Upper lobe of left lung (tissue), 6 donors: ENCODE data around the gene SYTL5. TPM values are rescaled to one million over a fixed set of nuclear protein-coding genes. Genes with fewer than 3 reads are reported as not detected.

Experiments used
- ATAC-seq, 2 donors: fragments of 200-7000 bp; cut with Tn5 transposase; one replicate each; pipeline ENCODE4 v1.9.1; 2022; ENCODE audit warnings: mild to moderate bottlenecking in 2 of 2, moderate library complexity in 2 of 2; ENCODE audit not compliant: low FRiP score in 2 of 2
- DNase-seq, 2 donors: peaks; one replicate each; pipeline ENCODE4 v3.0.0-alpha.2; 2019 to 2020
- H3K27ac ChIP-seq, 4 donors: fragments of 200-600 bp; sonication (generic); one replicate each; pipeline ENCODE4 v1.5.1; 2016 to 2019
- H3K27me3 ChIP-seq, 4 donors: fragments of 200-600 bp; sonication (generic); one replicate each; pipeline ENCODE4 v1.5.1; 2017 to 2019
- H3K36me3 ChIP-seq, 4 donors: fragments of 200-600 bp; sonication (generic); one replicate each; pipeline ENCODE4 v1.5.1; 2016 to 2019
- H3K4me1 ChIP-seq, 4 donors: fragments of 200-600 bp; sonication (generic); one replicate each; pipeline ENCODE4 v1.5.1; 2018 to 2019
- H3K4me3 ChIP-seq, 4 donors: fragments of 200-600 bp; sonication (generic); one replicate each; pipeline ENCODE4 v1.5.1; 2017 to 2019; ENCODE audit warnings: mild to moderate bottlenecking in 2 of 4, moderate library complexity in 1 of 4
- H3K9me3 ChIP-seq, 4 donors: fragments of 200-600 bp; sonication (generic); one replicate each; pipeline ENCODE4 v1.5.1; 2018 to 2019
- CTCF ChIP-seq, 6 experiments: fragments of 450-650 bp in 4 of 6; fragments of 200-600 bp in 2 of 6; sonication (generic) in 2 of 6; IDR thresholded peaks; one replicate each; pipeline ENCODE4 v1.5.1; 2016 to 2019; ENCODE audit warnings: antibody characterized with exemption in 6 of 6
- EP300 ChIP-seq, 4 donors: sonication (generic); formaldehyde crosslinking; IDR thresholded peaks; one replicate each; pipeline ENCODE4 v1.5.1; 2017; ENCODE audit warnings: antibody characterized with exemption in 4 of 4, control low read depth in 2 of 4
- POLR2A ChIP-seq, 4 donors: fragments of 450-650 bp; IDR thresholded peaks; one replicate each; pipeline ENCODE4 v1.5.1; 2016 to 2017; ENCODE audit warnings: antibody characterized with exemption in 4 of 4, mild to moderate bottlenecking in 2 of 4
- POLR2AphosphoS5 ChIP-seq, 2 donors: sonication (generic); formaldehyde crosslinking; IDR thresholded peaks; one replicate each; pipeline ENCODE4 v1.5.1; 2017; ENCODE audit warnings: antibody characterized with exemption in 2 of 2
- WGBS, 2 donors: methylation state at CpG; one replicate each; pipeline ENCODE4 v1.1.5; 2017 to 2018; 5-methylcytosine and 5-hydroxymethylcytosine counted together
- total RNA-seq, 6 donors: library from RNA; depleted of rRNA in 4 of 6; stranded (reverse); fragments of >200 nt in 4 of 6; gene quantifications; one replicate each; pipeline versions ENCODE4 v1.1.0 to v1.2.1, GENCODE V29; 2016 to 2021
- donor health status: DM: no; HTN: no; CAD: no; lungs with moderate emphysema.
- donor health status: DM: no; HTN: yes; CAD: no; lungs with severe emphysema.

Gene SYTL5
- total RNA-seq, 6 donors from 2014 or later: 0.30 to 3.6 (median 0.71) TPM

GRCh38 chrX:38138900-38139299, 132.5 kb downstream of the SYTL5 start:
- Histone ChIP-seq H3K4me1 (no peaks in the 10 kb centered on the region), H3K27ac (no peak overlapping the region), H3K4me3 (no peak overlapping the region), H3K9me3 (no peaks in the 10 kb centered on the region), H3K27me3 (no peaks in the 10 kb centered on the region), H3K36me3 (no peaks in the 10 kb centered on the region)
- WGBS, 2 donors: 84 to 97% methylated on average over 2 of the region's 2 CpGs
- DNase-seq (no peak), ATAC-seq (no peak)
- TF ChIP-seq POLR2AphosphoS5 (IDR thresholded peaks at IDR 0.05) (no peak), CTCF (IDR thresholded peaks at IDR 0.05) (no peak), EP300 (IDR thresholded peaks at IDR 0.05) (no peak)

- DNase-seq: no peak
- TF ChIP-seq POLR2A (IDR thresholded peaks at IDR 0.05) (no peak), POLR2AphosphoS5 (IDR thresholded peaks at IDR 0.05) (no peak), EP300 (IDR thresholded peaks at IDR 0.05) (no peak), CTCF (IDR thresholded peaks at IDR 0.05) (no peak)
- 63 to 71% methylated on average over 1 of the region's 1 CpG for WGBS, 2 donors
- Histone ChIP-seq H3K9me3 (no peaks in the 10 kb centered on the region), H3K4me1 (no peaks in the 10 kb centered on the region), H3K27me3 (no peaks in the 10 kb centered on the region), H3K4me3 (no peak overlapping the region), H3K36me3 (no peaks in the 10 kb centered on the region), H3K27ac (no peak overlapping the region)
- ATAC-seq: no peak
These were observed 136.3 kb downstream of the SYTL5 start for GRCh38 chrX:38142610-38143009.

- no peaks in the 10 kb centered on the region for H3K4me1 ChIP-seq
- 72 to 100% methylated on average over 1 to 2 of the region's 2 CpGs for WGBS, 2 donors
- H3K9me3 ChIP-seq: no peaks in the 10 kb centered on the region
- H3K27me3 ChIP-seq: no peaks in the 10 kb centered on the region
- ATAC-seq: no peak
- H3K27ac ChIP-seq: no peak overlapping the region
- no peaks in the 10 kb centered on the region for H3K36me3 ChIP-seq
- no peak overlapping the region for H3K4me3 ChIP-seq
- TF ChIP-seq CTCF (IDR thresholded peaks at IDR 0.05): no peak
- TF ChIP-seq EP300 (IDR thresholded peaks at IDR 0.05): no peak
- TF ChIP-seq POLR2AphosphoS5 (IDR thresholded peaks at IDR 0.05): no peak
- TF ChIP-seq POLR2A (IDR thresholded peaks at IDR 0.05): no peak
- no peak for DNase-seq
These were observed 142.7 kb downstream of the SYTL5 start for GRCh38 chrX:38149016-38149415.

GRCh38 chrX:38150993-38151392, 144.6 kb downstream of the SYTL5 start:
- WGBS, 2 donors: 74 to 92% methylated on average over 4 of the region's 4 CpGs
- Histone ChIP-seq H3K36me3 (no peaks in the 10 kb centered on the region), H3K9me3 (no peaks in the 10 kb centered on the region), H3K4me1 (no peaks in the 10 kb centered on the region), H3K27ac (no peak overlapping the region), H3K4me3 (no peak overlapping the region), H3K27me3 (no peaks in the 10 kb centered on the region)
- no peak for TF ChIP-seq POLR2A (IDR thresholded peaks at IDR 0.05)
- no peak for TF ChIP-seq CTCF (IDR thresholded peaks at IDR 0.05)
- no peak for TF ChIP-seq POLR2AphosphoS5 (IDR thresholded peaks at IDR 0.05)
- no peak for TF ChIP-seq EP300 (IDR thresholded peaks at IDR 0.05)
- no peak for ATAC-seq
- no peak for DNase-seq

- ATAC-seq (no peak), DNase-seq (no peak)
- WGBS, 2 donors: 74 to 94% methylated on average over 4 to 5 of the region's 5 CpGs
- Histone ChIP-seq H3K27me3 (no peaks in the 10 kb centered on the region), H3K4me3 (no peak overlapping the region), H3K4me1 (no peaks in the 10 kb centered on the region), H3K9me3 (no peaks in the 10 kb centered on the region), H3K36me3 (no peaks in the 10 kb centered on the region), H3K27ac (no peak overlapping the region)
- TF ChIP-seq POLR2A (IDR thresholded peaks at IDR 0.05) (no peak), POLR2AphosphoS5 (IDR thresholded peaks at IDR 0.05) (no peak), CTCF (IDR thresholded peaks at IDR 0.05) (no peak), EP300 (IDR thresholded peaks at IDR 0.05) (no peak)
These were observed 145.1 kb downstream of the SYTL5 start for GRCh38 chrX:38151441-38151840.
